Loucy (cell line): Measurements from ENCODE around the gene VPS13D.

ENCODE experiments used
- CTCF ChIP-seq: fragments of 200-600 bp; sonication (generic); conservative IDR thresholded peaks from 2 replicates; pipeline ENCODE4 v1.5.1; 2014; ENCODE audit warnings: mild to moderate bottlenecking, antibody characterized with exemption, low read length
- EZH2phosphoT487 ChIP-seq: fragments of 200-600 bp; IDR thresholded peaks from 2 replicates; pipeline ENCODE4 v1.6.1; 2018; ENCODE audit warnings: antibody characterized with exemption, mild to moderate bottlenecking, moderate library complexity, borderline replicate concordance

GRCh38 chr1:12296016-12296415, 66.2 kb downstream of the VPS13D start:
- TF ChIP-seq EZH2phosphoT487: no peak
- TF ChIP-seq CTCF: no peak
